Measurements from ENCODE around the gene VSNL1.

VSNL1 gene

GRCh38 chr2:17614174-17614930 lies 73.9 kb downstream of the VSNL1 start:
- no peak for DNase-seq (ENCODE audit: low read depth in 3 of 3)

DNA sequence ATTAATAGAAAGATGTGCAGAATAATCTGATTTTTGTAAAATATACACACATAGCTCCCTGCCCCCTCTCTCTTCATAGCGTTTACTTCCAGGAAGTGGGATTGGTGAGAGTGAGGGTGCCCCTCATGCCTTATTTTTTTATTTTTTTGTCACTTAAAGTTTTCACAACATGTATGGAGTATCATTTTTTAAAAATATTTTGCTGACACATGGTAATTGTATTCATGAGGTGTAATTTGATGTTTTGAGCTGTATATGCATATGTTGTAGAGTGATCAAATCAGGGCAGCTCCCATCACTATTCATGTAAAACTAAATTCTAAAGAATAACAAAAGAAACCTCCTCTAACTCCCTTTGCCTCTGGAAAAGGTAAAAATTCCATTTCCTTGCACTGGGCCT lies 74.7 kb downstream of the VSNL1 start:
- DNase-seq (ENCODE audit: low read depth in 3 of 3) = no peak

- DNase-seq (ENCODE audit: low read depth in 3 of 3) = no peak
Measured at GRCh38 chr2:17615728-17616351, 75.3 kb downstream of the VSNL1 start.

GRCh38 chr2:17616405-17616804 lies 75.9 kb downstream of the VSNL1 start:
- DNase-seq (ENCODE audit: low read depth in 3 of 3) = no peak

GRCh38 chr2:17617516-17617915 lies 77.0 kb downstream of the VSNL1 start:
- no peak for DNase-seq (ENCODE audit: low read depth in 3 of 3)

DNA sequence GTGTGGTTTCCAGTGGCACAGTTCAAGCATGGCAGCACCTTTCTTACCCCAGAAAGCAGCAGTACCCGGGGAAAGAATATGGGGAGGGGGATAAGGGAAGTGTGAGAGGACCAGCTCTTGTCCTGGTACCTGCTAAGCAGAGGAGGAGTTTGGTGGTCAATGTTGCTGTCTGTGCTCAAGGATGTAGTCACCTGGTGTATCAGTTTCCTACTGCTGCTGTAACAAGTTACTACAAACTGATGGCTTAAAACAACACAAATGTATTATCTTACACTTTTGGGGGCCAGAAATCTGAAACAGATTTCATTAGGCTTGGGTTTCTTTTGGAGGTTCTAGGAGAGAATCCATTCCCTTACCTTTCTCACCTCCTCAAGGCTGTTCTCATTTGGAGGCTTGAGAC lies 77.5 kb downstream of the VSNL1 start:
- no peak for DNase-seq (ENCODE audit: low read depth in 3 of 3)

- DNase-seq (ENCODE audit: low read depth in 3 of 3) = no peak
Measured at GRCh38 chr2:17620280-17620679, 79.8 kb downstream of the VSNL1 start.

GRCh38 chr2:17620841-17621240 lies 80.3 kb downstream of the VSNL1 start:
- DNase-seq (ENCODE audit: low read depth in 3 of 3) = no peak

DNA sequence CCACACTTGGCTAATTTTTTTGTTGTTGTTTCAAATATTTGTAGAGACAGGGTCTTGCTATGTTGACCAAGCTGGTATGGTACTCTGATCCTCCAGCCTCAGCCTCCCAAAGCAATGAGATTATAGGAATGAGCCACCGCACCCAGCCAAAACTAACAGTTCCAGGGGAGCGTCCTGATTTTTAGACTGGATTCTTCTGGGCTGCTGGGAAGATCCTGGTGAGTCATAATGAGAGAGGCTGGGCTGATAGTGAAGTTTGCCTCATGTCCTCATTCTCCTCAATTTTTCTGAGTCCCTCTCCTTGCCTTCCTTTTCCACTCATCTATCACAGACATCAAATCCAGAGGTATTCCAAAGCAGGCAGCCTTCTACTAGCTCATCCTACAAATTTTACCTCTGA lies 81.3 kb downstream of the VSNL1 start:
- no peak for DNase-seq (ENCODE audit: low read depth in 3 of 3)

DNA sequence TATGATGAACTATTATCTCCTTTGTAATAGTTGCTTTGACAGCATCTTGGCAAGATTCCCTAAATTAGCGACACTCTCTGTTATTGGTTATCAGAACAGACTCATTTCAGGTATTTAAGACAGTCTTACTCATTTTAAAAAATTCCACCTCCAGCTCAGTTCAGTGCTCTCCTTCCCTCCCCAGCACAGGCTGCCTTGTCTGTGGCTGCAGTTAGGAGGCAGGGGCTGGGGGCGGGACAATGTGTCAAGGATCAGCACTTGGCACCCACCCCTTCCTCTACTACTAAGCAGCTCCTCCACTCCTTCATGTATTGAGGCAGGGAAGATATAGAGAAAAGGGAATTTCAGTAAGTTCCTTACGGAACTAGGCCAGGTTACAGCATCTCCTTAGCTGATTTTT lies 85.0 kb downstream of the VSNL1 start:
- DNase-seq (ENCODE audit: low read depth in 3 of 3) = no peak

DNA sequence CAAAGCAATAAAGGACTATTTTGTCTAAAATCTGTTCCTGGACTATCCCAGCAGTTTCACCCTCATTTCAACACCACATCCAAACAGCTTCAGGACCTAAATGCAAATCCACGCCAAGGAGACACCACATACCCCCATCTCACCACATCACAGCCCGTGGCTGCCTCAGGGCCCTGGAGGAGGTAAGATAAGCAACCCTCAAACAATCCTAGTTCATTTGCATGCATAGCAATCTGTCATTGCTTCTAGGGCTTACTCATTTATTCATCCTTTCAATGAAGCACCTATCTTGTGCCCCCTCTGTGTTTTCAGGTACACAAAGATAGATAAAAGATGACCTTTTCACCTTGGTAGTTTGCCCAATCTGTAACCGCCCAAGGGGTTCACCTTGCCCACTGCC lies 86.5 kb downstream of the VSNL1 start:
- DNase-seq (ENCODE audit: low read depth in 3 of 3) = no peak

- DNase-seq (ENCODE audit: low read depth in 3 of 3) = no peak
Measured at GRCh38 chr2:17627434-17627833, 86.9 kb downstream of the VSNL1 start.

DNA sequence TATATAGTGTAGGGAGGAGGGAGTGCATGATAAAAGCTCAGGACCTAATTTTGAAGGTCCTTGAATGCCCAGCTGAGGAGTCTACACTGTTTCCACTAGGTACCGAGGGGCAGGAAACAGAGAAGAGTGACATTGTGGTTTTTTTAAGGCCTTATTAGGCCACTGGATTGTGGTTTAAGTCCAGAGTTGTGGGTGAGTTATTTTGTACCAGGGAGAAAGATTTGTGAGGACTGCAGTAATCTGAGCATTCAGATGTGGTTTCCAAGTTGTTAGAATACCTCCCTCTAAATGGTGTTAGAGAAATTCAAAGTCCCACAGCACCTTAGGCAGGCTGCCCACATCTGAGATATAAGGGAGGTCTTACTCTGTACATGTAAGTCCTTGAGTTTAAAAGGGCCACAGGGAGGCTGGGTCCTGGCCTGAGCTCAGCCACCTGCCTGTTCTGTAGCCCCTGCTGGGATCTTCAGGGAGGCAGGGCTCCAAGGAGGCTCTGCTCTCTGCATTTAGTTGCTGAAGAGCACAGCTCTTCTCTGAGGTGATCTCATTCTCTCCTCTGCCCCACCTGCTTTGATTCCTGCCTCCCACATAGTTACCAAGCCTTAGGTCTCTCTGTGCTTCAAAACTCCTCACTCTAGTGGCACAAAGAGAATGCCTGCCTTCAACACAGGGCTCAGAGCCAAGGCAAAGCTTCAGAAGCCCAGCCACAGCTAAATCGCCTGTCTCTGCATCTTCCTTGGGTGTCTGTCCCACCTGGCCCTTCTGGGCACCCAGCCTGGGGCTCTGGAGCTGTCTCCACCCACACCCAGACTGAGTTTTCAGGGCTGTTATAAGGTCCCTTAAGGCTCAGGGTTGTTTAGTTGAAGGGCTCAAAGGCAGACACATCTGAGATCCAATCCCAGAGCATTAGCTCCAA lies 88.1 kb downstream of the VSNL1 start:
- no peak for DNase-seq (ENCODE audit: low read depth in 3 of 3)

DNA sequence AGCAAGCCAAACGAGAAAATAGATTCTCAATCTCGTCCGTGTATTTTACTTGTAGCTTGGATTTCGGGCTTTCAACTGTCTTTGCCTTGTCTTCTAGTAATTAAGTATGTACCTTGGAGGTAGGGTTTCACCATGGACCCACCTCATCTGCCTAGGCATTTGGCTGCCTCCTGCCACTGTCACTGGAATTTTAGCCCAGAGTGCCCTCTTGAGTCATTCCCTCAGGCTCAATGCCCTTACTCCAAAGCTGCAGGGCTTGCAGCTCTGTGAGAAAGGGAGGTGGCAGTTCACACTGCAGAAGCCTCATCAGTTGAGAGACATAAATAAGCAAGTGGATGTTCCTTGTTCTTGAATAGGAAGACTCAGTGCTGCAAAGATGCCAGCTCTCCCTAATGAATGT lies 89.6 kb downstream of the VSNL1 start:
- DNase-seq (ENCODE audit: low read depth in 3 of 3) = no peak

GRCh38 chr2:17634997-17635396 lies 94.5 kb downstream of the VSNL1 start:
- DNase-seq (ENCODE audit: low read depth in 3 of 3) = no peak

- no peak for DNase-seq (ENCODE audit: low read depth in 3 of 3)
Measured at GRCh38 chr2:17636257-17636656, 95.8 kb downstream of the VSNL1 start.

GRCh38 chr2:17637131-17637906 lies 96.8 kb downstream of the VSNL1 start:
- no peak for DNase-seq (ENCODE audit: low read depth in 3 of 3)

GRCh38 chr2:17638196-17638743 lies 97.8 kb downstream of the VSNL1 start:
- DNase-seq (ENCODE audit: low read depth in 3 of 3) = no peak

DNA sequence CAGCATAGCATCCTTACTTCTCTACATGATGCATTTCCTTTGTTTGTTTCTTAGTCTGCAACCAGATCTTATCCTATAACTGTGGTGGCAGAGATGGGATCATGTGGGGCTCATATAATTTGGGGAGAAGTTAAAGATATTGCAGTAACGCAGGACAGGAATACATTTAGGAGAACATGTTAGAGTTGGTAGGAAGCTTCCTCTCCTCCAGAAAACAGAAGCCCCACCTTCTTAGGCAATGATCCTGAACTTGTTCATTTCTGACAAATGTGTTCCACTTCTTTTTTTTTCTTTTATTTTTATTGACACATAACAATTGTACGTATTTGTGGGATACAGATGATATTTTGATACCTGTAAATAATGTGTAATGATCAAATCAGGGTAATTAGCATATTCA lies 99.9 kb downstream of the VSNL1 start:
- no peak for DNase-seq (ENCODE audit: low read depth in 3 of 3)

DNA sequence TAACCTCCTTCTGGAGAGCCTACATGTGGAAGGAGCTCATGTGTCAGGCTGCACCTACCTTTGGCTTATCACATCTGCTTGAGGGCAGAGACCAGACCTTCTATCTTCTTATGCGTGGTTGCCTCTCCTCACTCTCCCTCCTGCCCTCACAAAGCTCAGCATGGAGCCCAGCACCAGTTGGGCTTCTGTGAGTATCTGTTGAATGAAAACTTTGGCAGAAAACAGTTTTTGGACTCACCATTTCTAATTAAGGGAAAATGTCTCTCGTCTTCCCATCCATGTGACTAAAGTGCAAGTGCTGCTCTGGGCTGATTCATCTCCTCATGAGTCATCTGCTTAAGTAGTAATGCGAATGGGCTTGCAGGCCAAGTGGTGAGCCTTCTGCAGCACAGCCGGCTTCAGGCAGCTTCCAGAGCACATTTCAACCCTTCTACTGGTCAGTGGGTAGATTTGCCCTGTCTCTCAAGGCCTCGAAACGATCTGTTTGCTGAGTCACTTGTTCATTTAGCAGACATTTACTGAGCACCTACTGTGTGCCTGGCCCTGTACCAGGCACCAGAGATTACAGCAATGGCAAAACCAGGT lies 102.6 kb downstream of the VSNL1 start:
- no peak for DNase-seq (ENCODE audit: low read depth in 3 of 3)
